Panc1 (cell line): ENCODE data around the gene CDK13. TPM values are rescaled to one million over a fixed set of nuclear protein-coding genes. Genes with fewer than 3 reads are reported as not detected.

Source experiments
- ATAC-seq: fragments of 200-7000 bp; cut with Tn5 transposase; 2 replicates; pipeline ENCODE4 v1.9.1; 2020; ENCODE audit warnings: mild to moderate bottlenecking, moderate library complexity
- BruUV-seq: library from RNA; stranded (reverse); fragments of 400-500 nt; replicated peaks from 2 replicates; lab custom pipeline; 2021; lab: Mats Ljungman, UMichigan
- CTCF ChIA-PET: fragments of 300-600 bp; sonication (Branson Sonifier 250); formaldehyde crosslinking; loops from one replicate; lab custom pipeline; 2022; ENCODE audit warnings: antibody characterized with exemption; lab: Charles Lee
- POLR2A ChIA-PET: fragments of 300-600 bp; sonication (Branson Sonifier 250); formaldehyde crosslinking; loops from one replicate; lab custom pipeline; 2022; ENCODE audit warnings: antibody characterized with exemption; lab: Charles Lee
- DNase-seq: peaks from one replicate; pipeline ENCODE4 v3.0.0-alpha.2; 2010; ENCODE audit warnings: low read depth, low spot score
- H3K27ac ChIP-seq: 2 replicates; pipeline ENCODE4 v1.5.1; 2011; ENCODE audit warnings: mild to moderate bottlenecking, low read length, inconsistent platforms
- H3K27me3 ChIP-seq: fragments of 200-500 bp; sonication (Bioruptor generic); 2 replicates; pipeline ENCODE4 v1.6.0; 2014; ENCODE audit warnings: low read length, inconsistent platforms; ENCODE audit not compliant: control insufficient read depth, insufficient read depth
- H3K36me3 ChIP-seq: fragments of 200-500 bp; sonication (Bioruptor generic); 2 replicates; pipeline ENCODE4 v1.5.1; 2014; ENCODE audit warnings: inconsistent platforms, mild to moderate bottlenecking, low read length, moderate library complexity; ENCODE audit not compliant: control insufficient read depth, insufficient read depth
- H3K4me1 ChIP-seq: 2 replicates; pipeline ENCODE4 v1.5.1; 2011; ENCODE audit warnings: inconsistent platforms, mild to moderate bottlenecking, low read length, moderate library complexity; ENCODE audit not compliant: control insufficient read depth, insufficient read depth
- H3K4me3 ChIP-seq, 2 experiments: 2 replicates each; pipeline ENCODE4 v1.5.1; 2011 to 2012; ENCODE audit warnings: low read depth in 2 of 2, low read length in 2 of 2, mild to moderate bottlenecking in 2 of 2, inconsistent platforms in 1 of 2, moderate library complexity in 1 of 2
- H3K9me3 ChIP-seq: fragments of 200-500 bp; sonication (Bioruptor generic); 2 replicates; pipeline ENCODE4 v1.5.1; 2014; ENCODE audit warnings: low read depth, mild to moderate bottlenecking, inconsistent platforms, low read length, moderate library complexity; ENCODE audit not compliant: control insufficient read depth, insufficient read depth
- POLR2AphosphoS5 ChIP-seq: IDR thresholded peaks from 2 replicates; pipeline ENCODE4 v1.6.1; 2012; ENCODE audit warnings: mild to moderate bottlenecking, low read depth, low read length, moderate library complexity
- SIN3A ChIP-seq: IDR thresholded peaks from 2 replicates; pipeline ENCODE4 v1.6.1; 2012; ENCODE audit warnings: low read depth, mild to moderate bottlenecking, low read length, moderate library complexity, borderline replicate concordance; ENCODE audit not compliant: insufficient read depth
- TCF7L2 ChIP-seq: IDR thresholded peaks from 2 replicates; pipeline ENCODE4 v1.6.1; 2011; ENCODE audit warnings: mild to moderate bottlenecking, low read depth, low read length, inconsistent platforms
- in situ Hi-C: cut with HindIII; loops from 2 replicates; pipeline ENCODE4 v1.10.0; 2016; ENCODE audit warnings: low sequenced_read_pairs, low pct_unique_long_range_greater_than_20kb
- intact Hi-C: fragments of 100-400 bp; cut with micrococcal nuclease; formaldehyde crosslinking; loops from one replicate; pipeline ENCODE4 v1.10.0; 2022; ENCODE audit not compliant: unreplicated experiment
- total RNA-seq: library from RNA; stranded (reverse); gene quantifications from one replicate; pipeline ENCODE4 v1.2.1, GENCODE V29; 2021; ENCODE audit not compliant: unreplicated experiment
- TF ChIP-seq, protein P1 (sequence below), 2 experiments: IDR thresholded peaks; 2 replicates each; pipeline ENCODE4 v1.6.1; 2011 to 2012; ENCODE audit warnings: low read depth in 2 of 2, control low read depth in 1 of 2, low read length in 1 of 2, mild to moderate bottlenecking in 1 of 2, moderate library complexity in 1 of 2; ENCODE audit not compliant: insufficient read depth in 1 of 2
- TF ChIP-seq, protein P2 (sequence below): fragments of 450-650 bp; IDR thresholded peaks from 2 replicates; pipeline ENCODE4 v1.5.1; 2017; ENCODE audit warnings: mild to moderate bottlenecking

The CDK13 gene
- total RNA-seq, 1 experiment from 2014 or later: 52.0 TPM

DNA sequence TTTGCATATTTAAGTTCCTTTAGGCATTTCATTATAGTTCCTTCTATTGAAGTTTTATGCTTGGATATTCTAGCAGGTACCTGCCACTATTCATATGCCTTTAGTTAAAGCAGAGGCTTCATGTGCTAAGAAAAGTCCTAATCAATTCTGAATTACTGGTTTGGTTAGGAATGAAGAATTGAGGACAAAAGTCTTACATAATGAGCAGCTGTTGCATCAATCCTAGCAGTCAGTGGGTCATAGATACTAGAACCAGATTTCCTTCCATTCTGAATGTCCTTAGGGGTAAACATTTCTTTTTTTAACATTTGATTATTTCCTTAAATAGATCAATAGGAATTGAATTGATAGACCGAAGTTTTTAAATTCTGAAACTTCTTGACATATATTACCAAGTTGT, 59.2 kb downstream of the CDK13 start:
- CTCF ChIA-PET: no interaction called here
- no peaks in the 10 kb centered on the region for H3K4me1 ChIP-seq
- intact Hi-C loops: no loop called here
- ATAC-seq: no peak
- BruUV-seq: TSS peak; percentile 10
- no peak overlapping the region for H3K27ac ChIP-seq
- no peak overlapping the region for H3K4me3 ChIP-seq
- POLR2A ChIA-PET: no interaction called here
- no peaks in the 10 kb centered on the region for H3K36me3 ChIP-seq
- TF ChIP-seq, protein P1, sequence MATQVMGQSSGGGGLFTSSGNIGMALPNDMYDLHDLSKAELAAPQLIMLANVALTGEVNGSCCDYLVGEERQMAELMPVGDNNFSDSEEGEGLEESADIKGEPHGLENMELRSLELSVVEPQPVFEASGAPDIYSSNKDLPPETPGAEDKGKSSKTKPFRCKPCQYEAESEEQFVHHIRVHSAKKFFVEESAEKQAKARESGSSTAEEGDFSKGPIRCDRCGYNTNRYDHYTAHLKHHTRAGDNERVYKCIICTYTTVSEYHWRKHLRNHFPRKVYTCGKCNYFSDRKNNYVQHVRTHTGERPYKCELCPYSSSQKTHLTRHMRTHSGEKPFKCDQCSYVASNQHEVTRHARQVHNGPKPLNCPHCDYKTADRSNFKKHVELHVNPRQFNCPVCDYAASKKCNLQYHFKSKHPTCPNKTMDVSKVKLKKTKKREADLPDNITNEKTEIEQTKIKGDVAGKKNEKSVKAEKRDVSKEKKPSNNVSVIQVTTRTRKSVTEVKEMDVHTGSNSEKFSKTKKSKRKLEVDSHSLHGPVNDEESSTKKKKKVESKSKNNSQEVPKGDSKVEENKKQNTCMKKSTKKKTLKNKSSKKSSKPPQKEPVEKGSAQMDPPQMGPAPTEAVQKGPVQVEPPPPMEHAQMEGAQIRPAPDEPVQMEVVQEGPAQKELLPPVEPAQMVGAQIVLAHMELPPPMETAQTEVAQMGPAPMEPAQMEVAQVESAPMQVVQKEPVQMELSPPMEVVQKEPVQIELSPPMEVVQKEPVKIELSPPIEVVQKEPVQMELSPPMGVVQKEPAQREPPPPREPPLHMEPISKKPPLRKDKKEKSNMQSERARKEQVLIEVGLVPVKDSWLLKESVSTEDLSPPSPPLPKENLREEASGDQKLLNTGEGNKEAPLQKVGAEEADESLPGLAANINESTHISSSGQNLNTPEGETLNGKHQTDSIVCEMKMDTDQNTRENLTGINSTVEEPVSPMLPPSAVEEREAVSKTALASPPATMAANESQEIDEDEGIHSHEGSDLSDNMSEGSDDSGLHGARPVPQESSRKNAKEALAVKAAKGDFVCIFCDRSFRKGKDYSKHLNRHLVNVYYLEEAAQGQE (IDR thresholded peaks at IDR 0.05; ENCODE audit: insufficient read depth in 1 of 2, low read depth in 2 of 2, low read length in 1 of 2): no peak
- TF ChIP-seq, protein P2, sequence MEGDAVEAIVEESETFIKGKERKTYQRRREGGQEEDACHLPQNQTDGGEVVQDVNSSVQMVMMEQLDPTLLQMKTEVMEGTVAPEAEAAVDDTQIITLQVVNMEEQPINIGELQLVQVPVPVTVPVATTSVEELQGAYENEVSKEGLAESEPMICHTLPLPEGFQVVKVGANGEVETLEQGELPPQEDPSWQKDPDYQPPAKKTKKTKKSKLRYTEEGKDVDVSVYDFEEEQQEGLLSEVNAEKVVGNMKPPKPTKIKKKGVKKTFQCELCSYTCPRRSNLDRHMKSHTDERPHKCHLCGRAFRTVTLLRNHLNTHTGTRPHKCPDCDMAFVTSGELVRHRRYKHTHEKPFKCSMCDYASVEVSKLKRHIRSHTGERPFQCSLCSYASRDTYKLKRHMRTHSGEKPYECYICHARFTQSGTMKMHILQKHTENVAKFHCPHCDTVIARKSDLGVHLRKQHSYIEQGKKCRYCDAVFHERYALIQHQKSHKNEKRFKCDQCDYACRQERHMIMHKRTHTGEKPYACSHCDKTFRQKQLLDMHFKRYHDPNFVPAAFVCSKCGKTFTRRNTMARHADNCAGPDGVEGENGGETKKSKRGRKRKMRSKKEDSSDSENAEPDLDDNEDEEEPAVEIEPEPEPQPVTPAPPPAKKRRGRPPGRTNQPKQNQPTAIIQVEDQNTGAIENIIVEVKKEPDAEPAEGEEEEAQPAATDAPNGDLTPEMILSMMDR: no peak
- no peak for TF ChIP-seq SIN3A
- TF ChIP-seq POLR2AphosphoS5: no peak
- TF ChIP-seq TCF7L2: no peak
- no peaks in the 10 kb centered on the region for H3K9me3 ChIP-seq
- no peaks in the 10 kb centered on the region for H3K27me3 ChIP-seq
- in situ Hi-C loops: no loop called here
- no peak for DNase-seq

DNA sequence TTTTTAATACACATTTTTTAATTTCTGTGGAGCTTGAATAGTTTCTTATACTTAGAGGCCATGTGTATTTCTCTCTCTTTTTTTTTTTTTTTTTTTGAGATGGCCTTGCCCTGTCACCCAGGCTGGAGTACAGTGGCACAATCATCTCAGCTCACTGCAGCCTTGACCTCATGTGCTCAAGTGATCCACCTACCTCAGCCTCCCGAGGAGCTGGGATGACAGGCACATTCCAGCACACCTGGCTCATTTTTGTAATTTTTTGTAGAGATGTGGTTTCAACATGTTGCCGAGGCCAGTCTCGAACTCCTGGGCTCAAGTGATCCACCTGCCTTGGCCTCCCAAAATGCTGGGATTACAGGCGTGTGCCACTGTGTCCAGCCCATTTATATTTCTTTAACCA, 64.3 kb downstream of the CDK13 start:
- POLR2A ChIA-PET: no interaction called here
- no peak overlapping the region for H3K4me3 ChIP-seq
- intact Hi-C loops (no loop called here), in situ Hi-C loops (no loop called here)
- H3K27me3 ChIP-seq: no peaks in the 10 kb centered on the region
- DNase-seq (no peak), ATAC-seq (no peak)
- no TSS peak for BruUV-seq
- no peaks in the 10 kb centered on the region for H3K4me1 ChIP-seq
- TF ChIP-seq, protein P1 (IDR thresholded peaks at IDR 0.05; ENCODE audit: insufficient read depth in 1 of 2, low read depth in 2 of 2, low read length in 1 of 2): no peak
- H3K27ac ChIP-seq: no peak overlapping the region
- H3K36me3 ChIP-seq: peaks cover 3% of the 10 kb centered on the region; the same call in 1 of the 2 replicates
- H3K9me3 ChIP-seq: no peaks in the 10 kb centered on the region
- CTCF ChIA-PET: no interaction called here
